Gastrocnemius medialis (tissue), 4 donors: ENCODE results near the gene TBX1. TPM values are rescaled to one million over a fixed set of nuclear protein-coding genes. Genes with fewer than 3 reads are reported as not detected.

ENCODE experiments used
- ATAC-seq, 2 donors: fragments of 150-250 bp; one replicate each; pipeline ENCODE4 v1.9.1; 2016
- DNase-seq, 2 donors: peaks; one replicate each; pipeline ENCODE4 v3.0.0-alpha.2; 2019
- H3K27ac ChIP-seq, 4 donors: fragments of 200-600 bp; sonication (generic); 1 replicate in 1 of 4; 2 replicates in 3 of 4; pipeline ENCODE4 v1.5.1; 2016 to 2018; ENCODE audit warnings: mild to moderate bottlenecking in 2 of 4, moderate library complexity in 1 of 4
- H3K27me3 ChIP-seq, 3 donors: fragments of 200-600 bp; sonication (generic) in 2 of 3; 1 replicate in 1 of 3; 2 replicates in 2 of 3; pipeline versions ENCODE4 v1.5.1 to v1.6.0; 2016 to 2019; ENCODE audit warnings: mild to moderate bottlenecking in 1 of 3, moderate library complexity in 1 of 3
- H3K36me3 ChIP-seq, 2 donors: fragments of 200-600 bp; sonication (generic) in 1 of 2; one replicate each; pipeline ENCODE4 v1.5.1; 2017 to 2018
- H3K4me1 ChIP-seq, 2 donors: fragments of 200-600 bp; sonication (generic) in 1 of 2; one replicate each; pipeline ENCODE4 v1.5.1; 2016 to 2017; ENCODE audit warnings: mild to moderate bottlenecking in 2 of 2
- H3K4me3 ChIP-seq, 4 donors: fragments of 200-600 bp; sonication (generic) in 3 of 4; 1 replicate in 1 of 4; 2 replicates in 3 of 4; pipeline ENCODE4 v1.5.1; 2016 to 2019; ENCODE audit warnings: mild to moderate bottlenecking in 2 of 4
- H3K9me3 ChIP-seq, 3 donors: fragments of 200-600 bp; sonication (generic) in 2 of 3; 1 replicate in 1 of 3; 2 replicates in 2 of 3; pipeline ENCODE4 v1.5.1; 2016 to 2019
- POLR2A ChIP-seq, 2 donors: fragments of 450-650 bp; IDR thresholded peaks; one replicate each; pipeline ENCODE4 v1.6.1; 2017; ENCODE audit warnings: antibody characterized with exemption in 2 of 2, mild to moderate bottlenecking in 2 of 2, moderate library complexity in 2 of 2
- in situ Hi-C, 4 donors: fragments of 200-750 bp; cut with MboI; loops; one replicate each; pipeline versions ENCODE4 v1.15.0 to v1.8.0; 2017; ENCODE audit warnings: low sequenced_read_pairs in 4 of 4
- intact Hi-C: fragments of 100-400 bp; cut with DNase I; formaldehyde crosslinking; loops from one replicate; pipeline ENCODE4 v1.15.1; 2023; ENCODE audit warnings: low total_unique reads
- total RNA-seq, 4 donors: library from RNA; depleted of rRNA; stranded (reverse); fragments of >200 nt; gene quantifications; one replicate each; pipeline versions ENCODE4 v1.1.0 to v1.2.3, GENCODE V29; 2016
- TF ChIP-seq, protein P1 (sequence below), 5 experiments: fragments of 450-650 bp in 3 of 5; fragments of 200-600 bp in 2 of 5; sonication (generic) in 2 of 5; IDR thresholded peaks in 4 of 5; conservative IDR thresholded peaks in 1 of 5; 1 replicate in 4 of 5; 2 replicates in 1 of 5; pipeline ENCODE4 v1.5.1; 2016 to 2019; ENCODE audit warnings: antibody characterized with exemption in 5 of 5, mild to moderate bottlenecking in 3 of 5, moderate library complexity in 3 of 5

The TBX1 gene
- total RNA-seq, 4 donors from 2014 or later, result 27.9 to 38.9 (median 36.3) TPM

DNA sequence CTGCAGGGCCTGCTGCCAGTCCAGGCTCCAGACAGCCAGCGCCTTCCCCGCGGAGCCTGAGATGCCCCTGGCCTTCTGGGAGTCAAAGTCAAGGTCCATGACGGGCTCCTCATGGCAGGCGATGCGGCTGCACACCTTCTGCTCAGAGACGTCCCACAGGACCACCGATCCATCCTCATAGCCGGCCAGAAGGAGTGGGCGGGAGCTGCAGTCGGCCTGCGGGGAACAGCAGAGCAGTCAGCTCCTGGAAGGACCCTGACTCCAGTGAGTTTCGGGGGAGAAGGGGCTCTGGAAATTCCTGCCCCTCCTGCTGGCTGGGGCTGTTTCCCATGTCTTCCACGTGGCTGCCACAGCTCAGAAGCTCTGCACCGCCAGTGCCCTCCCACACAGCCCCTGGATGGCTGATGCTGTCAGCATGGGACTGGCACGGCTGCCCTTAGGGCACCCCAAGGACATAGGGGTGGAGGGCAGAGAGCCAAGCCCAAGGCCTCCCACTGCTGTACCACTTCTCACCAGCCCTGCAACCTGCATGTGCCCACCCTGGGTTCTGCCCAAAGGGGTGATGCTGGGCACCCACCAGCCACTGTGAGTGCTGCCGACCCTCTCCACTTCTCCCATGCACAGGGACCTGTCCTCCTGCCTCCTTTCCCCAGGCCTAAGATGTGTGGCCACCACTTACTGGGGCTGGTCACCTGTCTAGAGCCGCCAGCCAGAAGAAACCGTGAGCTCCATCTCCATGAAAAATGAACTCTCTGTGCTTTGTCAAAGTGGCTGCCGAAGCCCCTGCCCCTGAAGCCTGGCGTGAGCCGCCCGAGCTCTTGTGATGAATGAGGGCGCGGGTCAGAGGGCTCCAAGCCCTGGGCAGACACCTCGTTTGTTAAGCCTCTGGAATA, 41.7 kb downstream of the TBX1 start:
- in situ Hi-C loops (no loop called here), intact Hi-C loops (no loop called here)
- DNase-seq, result no peak
- Histone ChIP-seq H3K9me3 (no peaks in the 10 kb centered on the region), H3K27ac (no peak overlapping the region), H3K4me1 (peaks cover 17 to 26% of the 10 kb centered on the region in 2 donors), H3K36me3 (no peaks in the 10 kb centered on the region), H3K4me3 (no peak overlapping the region), H3K27me3 (no peaks in the 10 kb centered on the region)
- ATAC-seq, result no peak
- TF ChIP-seq, protein P1, sequence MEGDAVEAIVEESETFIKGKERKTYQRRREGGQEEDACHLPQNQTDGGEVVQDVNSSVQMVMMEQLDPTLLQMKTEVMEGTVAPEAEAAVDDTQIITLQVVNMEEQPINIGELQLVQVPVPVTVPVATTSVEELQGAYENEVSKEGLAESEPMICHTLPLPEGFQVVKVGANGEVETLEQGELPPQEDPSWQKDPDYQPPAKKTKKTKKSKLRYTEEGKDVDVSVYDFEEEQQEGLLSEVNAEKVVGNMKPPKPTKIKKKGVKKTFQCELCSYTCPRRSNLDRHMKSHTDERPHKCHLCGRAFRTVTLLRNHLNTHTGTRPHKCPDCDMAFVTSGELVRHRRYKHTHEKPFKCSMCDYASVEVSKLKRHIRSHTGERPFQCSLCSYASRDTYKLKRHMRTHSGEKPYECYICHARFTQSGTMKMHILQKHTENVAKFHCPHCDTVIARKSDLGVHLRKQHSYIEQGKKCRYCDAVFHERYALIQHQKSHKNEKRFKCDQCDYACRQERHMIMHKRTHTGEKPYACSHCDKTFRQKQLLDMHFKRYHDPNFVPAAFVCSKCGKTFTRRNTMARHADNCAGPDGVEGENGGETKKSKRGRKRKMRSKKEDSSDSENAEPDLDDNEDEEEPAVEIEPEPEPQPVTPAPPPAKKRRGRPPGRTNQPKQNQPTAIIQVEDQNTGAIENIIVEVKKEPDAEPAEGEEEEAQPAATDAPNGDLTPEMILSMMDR (IDR thresholded peaks at IDR 0.05 in 4 of 5, conservative IDR thresholded peaks at IDR 0.05 in 1 of 5), result no peak
- TF ChIP-seq POLR2A (IDR thresholded peaks at IDR 0.05), result no peak

DNA sequence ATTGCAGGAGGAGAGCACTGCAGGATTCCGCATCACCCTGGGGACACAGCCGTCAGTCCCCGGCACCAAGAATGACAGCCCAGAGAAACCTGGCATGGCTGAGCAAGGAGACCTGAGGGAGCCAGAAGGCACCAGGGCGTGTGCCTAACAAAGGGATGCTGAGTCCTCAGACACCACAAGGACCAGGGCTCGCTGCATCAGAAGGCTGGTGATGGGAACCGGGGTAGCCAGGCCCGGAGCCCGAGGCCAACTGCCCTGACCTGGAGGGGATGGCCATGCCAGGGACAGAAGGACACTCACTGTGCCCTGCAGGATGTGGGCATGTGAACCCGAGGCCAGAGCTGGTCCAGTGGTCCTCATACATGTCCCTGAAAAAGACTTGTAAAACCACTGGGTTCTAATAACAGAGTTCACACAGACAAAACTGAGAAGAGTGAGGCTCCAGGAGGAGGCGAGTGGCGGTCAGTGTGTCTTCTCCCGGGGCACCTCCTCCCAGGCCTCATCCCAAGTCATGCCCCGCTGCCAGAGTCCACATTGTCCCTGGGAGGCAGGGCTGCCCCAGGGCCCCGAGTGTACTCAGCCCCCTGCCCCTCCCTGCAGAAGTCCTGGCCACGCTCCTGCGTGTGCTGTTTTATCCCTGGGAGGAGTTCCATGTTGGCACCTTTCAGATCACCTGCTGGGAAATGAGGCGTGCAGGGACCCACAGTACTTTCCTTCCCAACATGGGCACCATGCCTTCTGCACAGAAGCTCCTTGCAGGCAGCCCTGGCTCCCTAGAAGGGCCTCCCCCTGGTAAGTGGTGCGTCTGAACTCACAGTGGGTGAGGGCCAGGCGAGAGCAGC, 42.5 kb downstream of the TBX1 start:
- in situ Hi-C loops (no loop called here), intact Hi-C loops (no loop called here)
- TF ChIP-seq, protein P1 (IDR thresholded peaks at IDR 0.05 in 4 of 5, conservative IDR thresholded peaks at IDR 0.05 in 1 of 5), result no peak
- Histone ChIP-seq H3K4me1 (peaks cover 17 to 26% of the 10 kb centered on the region in 2 donors), H3K27ac (peak overlapping the region in 1 of 4 donors; percentile 43), H3K9me3 (no peaks in the 10 kb centered on the region), H3K27me3 (no peaks in the 10 kb centered on the region), H3K36me3 (no peaks in the 10 kb centered on the region), H3K4me3 (no peak overlapping the region)
- peak; percentile 35 to 37 for DNase-seq
- ATAC-seq, result peak in 1 of 2 donors; percentile 51

DNA sequence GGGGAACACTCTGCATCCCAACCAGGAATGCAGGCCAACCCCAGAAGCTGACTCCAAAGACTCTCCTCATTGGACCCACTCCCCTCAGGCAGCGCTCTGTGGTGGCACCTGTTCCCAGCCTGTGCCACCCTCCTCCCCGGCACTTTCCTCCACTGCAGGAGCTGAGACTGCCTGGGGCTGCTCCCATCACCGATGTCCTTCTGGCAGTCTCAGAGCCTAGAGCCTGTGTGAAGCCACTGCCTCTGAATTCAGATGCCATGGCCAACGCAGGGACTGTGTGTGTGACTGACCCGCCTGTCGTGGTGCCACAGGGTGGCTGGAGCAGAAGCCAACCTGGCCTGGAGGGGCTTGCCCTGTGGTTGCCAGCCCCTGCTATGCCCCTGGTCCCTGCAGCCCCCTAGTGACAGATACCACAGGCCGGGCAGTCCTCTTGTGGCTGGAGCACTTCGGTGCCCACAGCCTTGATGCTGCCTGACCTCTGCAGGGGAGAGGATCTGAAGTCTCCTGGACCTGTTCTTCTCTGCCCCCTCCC, 43.2 kb downstream of the TBX1 start:
- no peak for TF ChIP-seq POLR2A (IDR thresholded peaks at IDR 0.05)
- TF ChIP-seq, protein P1 (IDR thresholded peaks at IDR 0.05 in 4 of 5, conservative IDR thresholded peaks at IDR 0.05 in 1 of 5), result no peak
- in situ Hi-C loops, result no loop called here

DNA sequence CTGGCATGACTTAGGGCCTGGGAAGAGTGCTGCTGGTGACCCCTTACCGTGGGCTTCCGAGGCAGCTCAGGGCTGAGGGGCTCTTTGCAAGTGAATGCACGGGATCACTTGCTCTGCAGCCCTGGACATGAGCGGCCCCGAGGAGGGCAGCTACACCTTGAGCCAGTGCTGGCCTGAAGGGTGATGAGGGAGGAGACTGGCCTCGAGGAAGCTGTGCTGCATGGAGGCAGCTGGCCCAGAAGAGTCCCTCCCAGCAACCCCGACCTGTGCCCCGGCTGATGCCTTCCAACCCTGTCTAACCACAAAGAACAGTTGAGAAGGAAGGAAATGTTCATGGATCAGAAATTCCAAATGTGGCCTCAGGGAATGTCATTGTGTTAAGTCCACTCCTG, 45.2 kb downstream of the TBX1 start:
- Histone ChIP-seq H3K36me3 (no peaks in the 10 kb centered on the region), H3K4me1 (peaks cover 0 to 15% of the 10 kb centered on the region in 2 donors), H3K27ac (no peak overlapping the region), H3K27me3 (no peaks in the 10 kb centered on the region), H3K4me3 (no peak overlapping the region), H3K9me3 (no peaks in the 10 kb centered on the region)
- intact Hi-C loops (no loop called here), in situ Hi-C loops (no loop called here)
- ATAC-seq (no peak), DNase-seq (peak in 1 of 2 donors; percentile 7)
- TF ChIP-seq POLR2A (IDR thresholded peaks at IDR 0.05), result no peak
- TF ChIP-seq, protein P1 (IDR thresholded peaks at IDR 0.05 in 4 of 5, conservative IDR thresholded peaks at IDR 0.05 in 1 of 5), result no peak

More for the DNA sequence above, 43.2 kb downstream of the TBX1 start:
- peak in 1 of 2 donors; percentile 19 for ATAC-seq
- peak overlapping the region in 1 of 4 donors; percentile 39 for H3K27ac ChIP-seq
- H3K4me1 ChIP-seq, result peaks cover 15 to 26% of the 10 kb centered on the region in 2 donors
- H3K36me3 ChIP-seq, result no peaks in the 10 kb centered on the region
- no peaks in the 10 kb centered on the region for H3K9me3 ChIP-seq
- no peak overlapping the region for H3K4me3 ChIP-seq
- intact Hi-C loops, result no loop called here
- H3K27me3 ChIP-seq, result no peaks in the 10 kb centered on the region
- no peak for DNase-seq
